Renal cortical epithelial cell (primary cell): ENCODE data around the gene CLCN3. TPM values are rescaled to one million over a fixed set of nuclear protein-coding genes. Genes with fewer than 3 reads are reported as not detected.

Experiments used
- total RNA-seq: library from RNA; depleted of rRNA; stranded (reverse); fragments of >200 nt; gene quantifications from 2 replicates; pipeline ENCODE4 v1.2.3, GENCODE V29; 2014

The CLCN3 gene
- total RNA-seq, 1 donor from 2014 or later: 141 TPM

Other genes with a start within 250 kb of the CLCN3 start
- 10.9 and 20.2 TPM in 2 replicates for gene NEK1, start 8.0 kb upstream of the CLCN3 start, total RNA-seq
- gene HPF1, start 137.4 kb downstream of the CLCN3 start, total RNA-seq: 18.9 and 32.8 TPM in 2 replicates